HG02852 (cell line): ENCODE measurements around the gene SNW1.
A peak's percentile ranks its signal among the peaks of the same experiment; 100 is the strongest.
"Not testable (repeated sequence)": the region's sequence is repeated elsewhere in the genome, so short reads cannot be mapped to it uniquely, and the experiment has no call there.

ENCODE experiments used
- ATAC-seq: cut with Tn5 transposase; IDR thresholded peaks from one replicate; pipeline ENCODE4 v1.9.1; 2021; ENCODE audit warnings: mild to moderate bottlenecking, moderate library complexity; ENCODE audit not compliant: unreplicated experiment

The SNW1 gene

DNA sequence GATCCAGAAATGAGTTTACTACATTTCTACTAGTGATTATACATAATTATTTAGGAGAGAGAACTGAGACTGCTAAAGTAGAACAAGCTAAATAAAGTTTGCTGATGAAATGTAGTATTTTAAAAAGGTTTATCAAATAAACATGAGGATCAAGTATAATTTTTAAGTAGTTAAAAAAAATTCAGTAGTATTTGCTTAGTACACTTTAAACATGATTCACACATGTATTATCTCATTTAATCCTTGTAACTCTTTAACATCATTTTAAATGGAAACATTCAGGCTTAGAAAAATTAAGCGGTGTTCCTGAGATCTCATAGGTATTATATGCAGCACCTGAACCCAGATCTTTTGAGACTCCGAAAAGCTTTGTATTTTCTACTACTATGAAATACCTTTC, 8.7 kb downstream of the SNW1 start:
- no peak for ATAC-seq

DNA sequence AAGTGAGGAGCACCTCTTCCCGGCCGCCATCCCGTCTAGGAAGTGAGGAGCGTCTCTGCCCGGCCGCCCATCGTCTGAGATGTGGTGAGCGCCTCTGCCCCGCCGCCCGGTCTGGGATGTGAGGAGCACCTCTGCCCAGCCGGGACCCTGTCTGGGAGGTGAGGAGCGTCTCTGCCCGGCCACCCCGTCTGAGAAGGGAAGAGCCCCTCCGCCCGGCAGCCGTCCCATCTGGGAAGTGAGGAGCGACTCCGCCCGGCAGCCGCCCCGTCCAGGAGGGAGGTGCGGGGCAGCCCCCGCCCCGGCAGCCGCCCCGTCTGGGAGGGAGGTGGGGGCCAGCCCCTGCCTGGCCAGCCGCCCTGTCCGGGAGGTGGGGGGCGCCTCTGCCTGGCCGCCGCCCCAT, 13.5 kb downstream of the SNW1 start:
- ATAC-seq: not testable (repeated sequence)

DNA sequence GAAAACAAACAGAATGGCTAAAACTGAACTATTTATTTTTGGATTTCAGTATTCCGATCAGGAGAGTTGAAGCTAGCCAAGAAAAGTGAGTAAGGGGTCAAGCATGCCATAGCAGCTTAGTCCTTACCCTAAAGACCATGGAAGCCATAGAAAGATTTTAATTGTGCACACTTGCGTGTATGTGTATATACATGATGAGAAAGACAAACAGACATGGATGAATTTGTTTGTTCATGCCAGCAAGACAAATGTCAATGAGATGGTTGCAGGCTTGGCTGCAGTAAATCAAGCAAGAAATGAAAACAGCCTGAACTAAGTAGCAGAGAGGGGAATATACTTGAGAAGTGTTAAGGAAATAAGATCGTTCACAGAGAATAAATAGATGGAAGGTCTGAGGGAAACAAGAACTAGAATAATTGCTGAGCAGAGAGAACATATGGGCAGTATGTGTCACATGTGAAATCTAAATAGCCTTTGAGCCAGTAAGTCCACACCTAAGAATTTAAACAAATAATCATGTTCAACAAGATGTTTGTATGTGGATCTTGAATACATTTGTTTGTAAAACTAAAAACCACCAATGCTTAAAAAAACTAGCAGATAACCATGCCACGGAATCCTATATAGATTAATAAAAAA, 14.8 kb downstream of the SNW1 start:
- ATAC-seq: no peak

DNA sequence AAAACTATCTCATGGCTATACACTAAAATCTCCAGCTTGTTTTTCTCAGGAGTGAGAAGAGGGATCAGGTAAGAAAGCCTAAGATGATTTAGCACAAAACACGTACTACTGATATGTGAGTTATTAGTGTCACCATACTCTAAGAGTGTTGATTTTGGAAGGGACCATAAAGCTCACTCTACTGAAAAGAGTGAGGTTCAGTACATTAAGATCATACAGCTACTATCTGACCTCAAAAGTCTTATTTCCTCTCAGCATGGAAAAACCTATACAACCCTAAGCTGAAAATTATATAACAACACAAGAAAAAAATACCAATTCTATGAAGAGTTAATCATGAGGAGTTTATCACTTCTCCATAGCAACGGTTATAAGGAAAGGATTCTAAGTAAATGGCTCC, 19.5 kb downstream of the SNW1 start:
- no peak for ATAC-seq

DNA sequence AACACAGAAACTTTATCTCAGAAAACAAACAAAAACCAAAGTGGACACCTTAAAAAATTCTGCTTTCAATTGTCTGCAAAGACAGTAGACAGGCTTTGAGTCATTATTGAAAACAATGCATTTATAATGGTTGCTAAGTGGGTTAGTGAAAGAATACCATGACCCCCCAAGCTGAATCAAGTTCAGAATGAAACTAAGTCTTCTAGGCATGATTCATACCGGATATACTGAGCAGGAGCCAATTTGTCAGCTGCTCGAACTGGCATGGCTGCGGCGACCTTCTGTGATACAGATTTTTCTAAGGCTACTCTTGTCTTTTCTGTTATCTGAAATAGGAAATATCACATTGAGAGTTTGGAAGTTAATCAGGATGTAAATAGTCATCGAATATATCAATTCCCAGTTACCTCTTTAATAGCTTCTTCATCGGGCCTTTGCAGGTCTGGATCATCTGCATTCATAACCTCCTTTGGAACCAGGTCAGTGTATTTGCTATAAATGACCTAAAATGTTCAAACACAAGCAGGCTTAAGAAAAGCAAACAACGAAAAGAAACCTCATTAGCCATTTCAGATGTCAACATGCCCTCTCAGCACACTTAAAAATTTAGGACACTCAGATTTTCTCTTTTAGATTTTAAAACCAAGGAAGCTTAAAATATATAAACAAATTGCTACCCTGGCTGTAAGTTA, 22.3 kb downstream of the SNW1 start:
- peak; percentile 54 for ATAC-seq

DNA sequence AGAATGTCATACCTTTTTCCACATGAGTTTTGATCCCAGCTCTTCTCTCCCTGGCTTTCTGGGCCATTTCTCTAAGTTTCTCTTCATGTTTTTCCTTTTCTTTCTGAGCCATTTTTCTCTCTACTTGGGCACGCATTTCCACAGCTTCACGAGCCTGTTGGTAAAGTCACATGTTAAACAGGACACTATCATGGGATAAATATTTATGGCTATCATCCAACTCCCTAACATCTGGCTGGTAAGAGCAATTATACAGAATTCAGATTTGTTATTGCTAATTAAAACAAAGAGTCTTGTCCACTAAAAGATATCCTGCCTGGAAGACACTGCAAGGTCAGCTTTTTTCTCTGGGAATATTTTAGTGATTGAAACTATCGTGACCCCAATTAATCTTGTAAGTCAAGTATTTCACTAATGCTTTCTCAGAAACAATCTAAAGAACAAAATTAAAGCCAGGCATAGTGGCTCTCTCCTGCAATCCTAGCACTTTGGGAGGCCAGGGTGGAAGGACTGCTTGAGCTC, 29.9 kb downstream of the SNW1 start:
- no peak for ATAC-seq

DNA sequence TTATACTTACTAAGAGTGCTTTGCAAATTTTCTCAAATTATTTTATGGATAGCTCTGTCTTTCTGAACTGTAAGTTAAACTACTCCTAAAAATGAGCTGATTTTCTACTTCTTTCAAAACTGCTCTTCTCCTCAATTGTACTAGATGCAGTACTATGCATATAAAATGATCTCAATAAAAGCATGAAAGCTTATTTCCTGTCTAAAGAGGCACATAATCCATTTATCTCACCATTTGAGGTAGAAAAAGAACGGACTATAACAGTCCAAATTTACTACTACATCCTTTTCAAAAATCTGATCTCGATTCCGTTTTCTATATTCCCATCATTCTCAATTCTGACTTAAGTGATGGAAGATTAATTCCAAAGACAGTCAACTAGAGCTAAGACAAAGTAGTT, 38.7 kb downstream of the SNW1 start:
- ATAC-seq: no peak

DNA sequence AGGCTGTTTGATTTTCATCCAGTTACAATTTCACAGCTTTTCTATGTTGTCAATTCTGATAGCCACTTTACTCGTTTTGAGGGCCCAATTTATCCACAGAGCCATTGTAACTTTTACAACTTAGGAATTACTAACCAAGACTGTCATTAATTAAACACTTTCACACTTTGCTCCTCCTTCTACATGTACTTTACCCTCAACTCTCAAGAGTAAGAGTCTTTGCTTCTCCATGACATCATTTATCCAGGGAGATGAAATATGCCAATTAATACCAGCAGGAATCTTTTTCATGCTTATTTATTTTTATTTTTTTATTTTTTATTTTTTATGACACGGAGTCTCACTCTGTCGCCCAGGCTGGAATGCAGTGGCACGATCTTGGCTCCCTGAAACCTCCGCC, 39.5 kb downstream of the SNW1 start:
- ATAC-seq: no peak

DNA sequence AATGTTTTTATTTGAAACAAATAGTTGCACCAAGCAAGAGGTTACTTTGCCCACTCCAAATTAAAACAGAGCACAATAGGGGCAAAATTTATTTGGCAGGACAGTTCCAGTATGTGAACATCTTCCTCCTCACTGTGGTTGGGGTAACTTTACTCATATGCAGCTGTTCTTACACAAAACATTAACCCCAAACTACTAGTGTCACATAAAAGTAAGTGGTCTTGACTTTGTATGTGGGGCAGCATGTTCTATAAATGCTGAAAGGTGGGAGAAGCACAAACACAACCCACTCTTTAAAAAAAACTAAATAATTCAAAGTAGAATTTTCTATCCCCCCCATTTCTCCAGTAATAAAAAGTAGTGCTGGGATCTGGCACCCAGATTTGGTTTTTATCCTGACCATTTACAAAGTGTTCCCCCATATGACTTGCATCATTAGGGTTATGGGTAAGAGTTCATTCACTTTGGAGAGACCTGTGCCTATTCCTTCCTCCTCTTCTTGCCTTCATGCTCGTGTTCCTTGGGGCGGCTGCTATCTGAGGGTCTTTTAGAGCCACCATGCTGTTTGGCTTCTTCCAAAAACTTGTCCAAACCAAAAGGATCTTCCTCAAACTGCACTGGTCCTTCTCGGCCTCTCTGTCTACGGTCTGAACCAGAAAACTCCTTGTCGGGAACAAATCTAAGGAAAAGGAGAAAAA, 43.2 kb downstream of the SNW1 start:
- ATAC-seq: no peak

DNA sequence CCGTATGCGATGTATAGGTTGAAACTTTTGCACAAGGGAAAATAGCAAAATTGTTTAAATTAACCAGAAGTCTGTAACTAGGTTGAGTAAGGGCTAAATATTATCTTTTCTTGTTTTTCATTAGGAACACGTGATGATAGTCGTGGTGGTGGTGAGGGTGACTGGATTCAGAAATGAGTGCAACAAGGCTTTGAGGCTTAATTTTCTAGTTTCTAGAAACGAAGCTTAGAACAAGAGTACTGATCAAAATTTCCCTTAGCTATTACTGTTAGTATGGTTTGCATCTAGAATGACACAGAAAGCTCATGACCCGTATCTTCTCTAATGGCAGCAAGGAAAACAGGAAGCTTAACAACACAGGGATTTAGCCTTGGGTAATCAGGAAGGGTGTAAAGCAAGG, 46.0 kb downstream of the SNW1 start:
- ATAC-seq: no peak

DNA sequence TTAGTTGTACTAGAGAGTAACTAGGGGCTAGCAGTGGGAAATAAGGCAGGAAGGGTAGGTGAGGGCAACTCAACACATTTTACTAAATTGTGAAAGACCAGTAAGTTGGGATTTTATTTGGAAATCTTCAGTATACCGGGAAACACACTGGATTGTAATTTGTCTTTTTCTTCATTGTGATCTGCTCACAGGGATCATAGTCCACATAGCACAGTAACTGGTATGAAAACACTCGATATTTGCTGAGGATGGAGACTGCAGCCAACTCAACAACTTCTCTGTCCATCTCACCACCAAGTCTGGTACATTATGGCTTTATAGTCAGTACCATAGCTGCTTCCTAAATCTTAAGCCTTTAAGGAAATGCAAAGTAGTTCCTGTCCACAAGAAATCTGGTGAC, 50.6 kb downstream of the SNW1 start:
- ATAC-seq: no peak

DNA sequence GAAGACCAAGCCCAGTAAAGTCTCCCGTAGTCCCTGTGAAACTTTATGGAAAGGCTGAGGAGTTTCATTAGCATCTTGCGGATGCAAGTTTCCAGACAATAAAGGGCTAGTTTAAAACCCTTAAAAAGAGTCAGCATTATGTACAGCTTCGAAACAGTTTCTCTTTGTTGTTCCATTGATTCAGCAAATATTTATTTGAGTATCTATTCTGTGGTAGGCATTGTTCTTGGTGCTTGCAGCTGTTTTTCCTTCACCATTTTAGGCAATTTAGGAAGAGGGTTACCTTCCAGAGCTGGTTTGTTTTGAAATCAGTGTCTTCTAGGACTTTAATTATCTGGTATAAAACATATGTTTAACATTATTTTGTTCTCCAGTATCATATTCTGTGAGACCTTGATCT, 51.5 kb downstream of the SNW1 start:
- ATAC-seq: no peak

DNA sequence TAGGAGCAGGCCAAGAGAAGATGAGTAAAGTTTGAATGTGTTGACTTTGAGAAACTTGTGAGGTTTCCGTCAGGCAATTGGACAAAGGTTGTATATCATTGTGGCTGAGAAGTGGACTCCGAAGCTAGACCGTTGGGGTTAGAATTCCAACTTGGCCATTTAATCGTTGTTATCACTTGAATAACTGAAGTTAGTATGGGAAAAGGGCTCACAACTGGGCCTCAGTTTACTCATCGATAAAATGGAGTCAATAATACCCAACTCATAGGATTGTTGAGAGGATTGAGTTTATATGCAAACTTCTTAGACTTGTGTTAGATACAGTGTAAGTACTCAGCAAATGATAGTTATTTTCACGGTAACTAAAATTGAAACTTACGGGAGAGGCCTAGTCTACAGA, 52.2 kb downstream of the SNW1 start:
- no peak for ATAC-seq

DNA sequence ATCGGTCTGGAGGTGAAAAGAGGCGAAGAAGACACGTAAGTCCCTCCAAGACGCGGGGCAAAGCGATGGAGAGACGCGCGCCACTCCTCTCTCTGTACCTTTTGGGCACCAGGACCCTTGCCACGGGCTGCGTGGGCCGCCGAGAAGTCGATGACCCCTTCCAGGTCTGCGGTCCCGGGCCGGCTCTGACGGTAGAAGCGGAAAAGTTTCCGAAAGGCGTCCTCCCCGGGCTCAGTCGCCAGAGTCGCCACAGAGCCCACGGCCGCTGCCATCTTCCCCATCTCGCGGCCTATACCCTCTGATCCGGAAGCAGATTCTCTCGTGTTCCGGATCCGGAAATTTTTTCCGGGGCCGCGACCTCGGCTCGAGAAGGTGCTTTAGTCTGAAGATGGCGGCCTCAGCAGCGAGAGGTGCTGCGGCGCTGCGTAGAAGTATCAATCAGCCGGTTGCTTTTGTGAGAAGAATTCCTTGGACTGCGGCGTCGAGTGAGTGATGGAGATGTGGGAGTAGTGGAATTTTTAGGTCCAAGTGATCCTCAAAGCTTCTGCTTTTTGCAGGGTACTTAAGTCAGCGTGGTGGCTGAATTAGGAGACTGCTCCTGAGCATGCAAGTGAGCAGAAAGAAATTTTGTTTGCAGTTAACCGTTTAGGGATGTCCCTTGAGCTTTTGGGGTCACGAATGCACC, 53.1 kb downstream of the SNW1 start, which contains the start of the genes ALKBH1 and SLIRP:
Gene ALKBH1 (minus strand): TSS at position 300 of the 685 bp plus-strand sequence. CDS start 19 bp downstream, at position 281.
Gene SLIRP (plus strand): TSS at position 380 of the 685 bp plus-strand sequence. CDS start 9 bp downstream, at position 389.
- ATAC-seq: peak; percentile 98

DNA sequence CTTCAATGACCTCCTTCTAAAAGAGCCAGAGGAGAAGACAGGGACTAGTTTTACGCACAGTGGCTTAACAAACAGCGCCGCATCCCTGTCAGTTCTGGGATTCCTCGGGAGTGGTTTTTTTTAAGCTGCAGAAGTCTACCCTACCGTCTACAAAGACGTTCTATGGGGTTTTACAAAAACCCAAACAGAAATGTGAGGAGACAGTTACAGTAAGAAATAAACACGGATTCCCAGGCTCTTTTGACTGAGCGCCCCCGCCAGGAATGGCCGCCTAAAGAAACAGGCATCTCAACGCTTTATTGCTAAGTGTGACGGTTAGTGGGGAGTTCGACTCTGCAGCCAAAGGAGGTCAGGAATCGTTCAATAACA, 53.6 kb downstream of the SNW1 start:
- peak; percentile 26 for ATAC-seq

DNA sequence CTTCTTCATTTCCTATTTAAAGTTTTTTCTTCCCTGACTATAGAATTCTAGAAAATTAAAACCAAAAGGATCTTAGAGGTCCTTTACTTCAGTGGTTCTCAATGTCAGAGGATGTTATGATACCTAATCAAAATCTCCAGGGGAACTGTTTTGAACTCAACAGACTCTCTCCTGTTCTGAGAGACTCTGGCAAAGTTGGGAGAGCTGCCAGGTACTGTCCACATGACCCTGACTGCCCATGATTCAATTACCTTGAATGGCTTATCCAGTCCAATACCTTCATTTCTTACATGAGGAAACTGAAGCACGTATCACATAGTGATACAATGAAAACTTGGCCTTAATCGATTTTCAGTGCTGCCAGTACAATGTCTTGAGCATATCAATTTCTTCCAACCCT, 69.7 kb downstream of the SNW1 start:
- ATAC-seq: no peak

DNA sequence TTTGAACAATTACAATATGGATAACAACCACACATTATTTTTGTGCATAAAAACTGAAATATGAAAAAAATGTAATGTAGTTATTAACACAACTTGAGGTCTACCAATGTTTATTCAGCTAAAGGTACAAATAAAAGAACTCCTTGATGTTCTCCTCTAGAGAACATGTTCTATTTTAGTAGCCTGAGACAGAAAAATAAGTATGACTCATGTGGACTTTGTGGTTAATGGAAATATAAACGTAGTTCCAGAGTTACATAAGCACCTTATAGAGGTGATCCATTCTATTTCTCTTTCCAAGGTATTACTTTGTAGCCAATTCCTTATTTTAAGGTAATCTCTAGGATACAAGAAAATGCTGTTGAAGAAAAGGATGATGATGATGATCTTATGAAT, 78.8 kb downstream of the SNW1 start:
- no peak for ATAC-seq

DNA sequence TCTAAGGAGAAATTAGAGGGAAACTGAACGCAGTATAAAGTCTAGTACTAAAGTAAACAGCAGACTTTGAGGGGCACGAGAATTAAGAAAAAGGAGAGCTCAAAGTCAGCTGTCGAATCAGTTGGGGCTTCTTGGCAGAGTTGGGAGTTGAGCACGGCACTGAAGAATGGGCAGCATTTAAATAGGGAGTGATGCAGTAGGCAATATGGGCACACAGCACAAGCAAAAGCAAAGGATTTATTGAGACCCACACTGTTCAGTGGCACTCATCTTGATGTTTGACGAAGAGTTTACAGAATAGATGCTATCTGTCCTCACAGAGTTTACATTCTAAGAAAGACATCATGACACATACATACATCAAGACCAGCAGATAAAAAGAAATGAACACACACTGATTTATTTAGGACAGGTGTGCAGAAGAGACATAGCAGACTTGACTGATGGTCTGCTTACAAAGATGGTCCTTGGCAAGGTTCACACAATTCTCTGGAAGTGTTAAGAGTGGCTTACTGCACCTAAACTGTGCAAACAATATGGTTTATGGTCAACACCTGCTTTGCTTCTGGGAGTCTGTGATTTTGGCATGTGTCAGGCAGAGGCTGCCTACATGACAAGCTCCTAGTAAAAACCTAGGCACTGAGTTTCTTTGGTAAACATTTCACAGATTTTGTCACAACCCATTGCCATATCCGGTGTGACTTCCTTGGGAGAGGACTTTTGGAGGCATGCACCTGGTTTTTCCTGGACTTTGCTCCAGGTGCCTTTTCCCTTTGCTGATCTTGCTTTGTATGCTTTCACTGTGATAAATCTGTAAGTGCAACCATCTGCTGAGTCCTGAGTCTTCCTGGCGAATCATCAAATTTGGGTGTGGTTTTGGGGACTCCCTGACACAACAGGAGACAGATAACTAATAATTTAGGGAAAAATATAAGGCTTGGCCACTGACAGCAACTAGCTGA, 79.5 kb downstream of the SNW1 start:
- ATAC-seq: no peak

DNA sequence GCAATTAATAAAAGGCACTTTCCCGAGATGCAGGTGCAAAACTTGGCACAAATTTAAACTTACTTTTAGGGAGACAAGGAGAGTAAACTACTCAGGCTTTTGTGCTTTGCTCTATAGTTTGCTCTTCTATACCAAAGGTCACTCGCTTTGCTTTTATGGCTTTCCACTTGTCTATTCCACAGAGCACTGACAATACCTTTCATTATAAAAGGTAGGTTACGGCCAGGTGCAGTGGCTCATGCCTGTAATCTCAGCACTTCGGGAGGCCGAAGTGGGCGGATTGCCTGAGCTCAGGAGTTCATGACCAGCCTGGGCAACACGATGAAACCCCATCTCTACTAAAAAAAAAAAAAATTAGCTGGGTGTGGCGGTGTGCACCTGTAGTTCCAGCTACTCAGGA, 86.0 kb downstream of the SNW1 start:
- no peak for ATAC-seq

DNA sequence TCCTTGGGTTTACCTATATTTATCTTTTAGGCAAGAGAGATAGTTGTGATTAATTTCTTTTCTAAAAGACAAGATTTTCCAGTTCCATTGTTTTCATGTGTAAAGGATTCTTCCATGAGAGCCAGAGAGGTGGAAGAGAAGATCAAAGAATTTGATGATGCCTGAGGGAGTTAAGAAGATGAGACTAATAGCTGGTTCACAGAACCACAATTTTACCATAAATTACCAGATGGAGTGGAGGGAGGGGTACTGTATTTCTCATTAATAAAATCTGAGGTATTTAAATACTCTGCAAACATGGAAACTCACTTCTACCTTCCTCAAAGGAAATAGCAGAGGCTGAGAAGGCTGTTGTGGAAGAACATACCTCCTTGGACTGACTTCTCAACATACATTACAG, 87.8 kb downstream of the SNW1 start:
- ATAC-seq: no peak
